LoVo (cell line): ENCODE results near the gene UNC80.
"Not testable (repeated sequence)": the region's sequence is repeated elsewhere in the genome, so short reads cannot be mapped to it uniquely, and the experiment has no call there.

Experiments used
- DNase-seq: peaks from one replicate; pipeline ENCODE4 v3.0.0-alpha.2; 2016; ENCODE audit warnings: low spot score

The UNC80 gene

GRCh38 chr2:209771474-209772289, at the start of gene UNC80:
UNC80 (plus strand) TSS chr2:209771832; CDS start chr2:209772073, 241 bp downstream.
- DNase-seq: no peak

GRCh38 chr2:209726311-209726710, 45.3 kb upstream of the UNC80 start:
- DNase-seq: no peak

- DNase-seq: no peak
Observed at GRCh38 chr2:209727077-209727476, 44.6 kb upstream of the UNC80 start.

GRCh38 chr2:209734805-209735204, 36.8 kb upstream of the UNC80 start:
- no peak for DNase-seq

- no peak for DNase-seq
Observed at GRCh38 chr2:209741953-209742352, 29.7 kb upstream of the UNC80 start.

GRCh38 chr2:209753020-209753419, 18.6 kb upstream of the UNC80 start:
- DNase-seq: no peak

- DNase-seq: no peak
Observed at GRCh38 chr2:209757163-209757562, 14.5 kb upstream of the UNC80 start.

- DNase-seq: no peak
Observed at GRCh38 chr2:209761566-209761965, 10.1 kb upstream of the UNC80 start.

- DNase-seq: no peak
Observed at GRCh38 chr2:209762563-209762962, 9.1 kb upstream of the UNC80 start.

GRCh38 chr2:209763106-209763505, 8.5 kb upstream of the UNC80 start:
- no peak for DNase-seq

- DNase-seq: no peak
Observed at GRCh38 chr2:209766613-209767012, 5.0 kb upstream of the UNC80 start.

GRCh38 chr2:209767316-209767715, 4.3 kb upstream of the UNC80 start:
- no peak for DNase-seq

GRCh38 chr2:209768557-209768956, 3.1 kb upstream of the UNC80 start:
- no peak for DNase-seq

GRCh38 chr2:209772290-209772685, 656 bp downstream of the UNC80 start:
- DNase-seq: no peak

- DNase-seq: no peak
Observed at GRCh38 chr2:209773377-209773776, 1.7 kb downstream of the UNC80 start.

- no peak for DNase-seq
Observed at GRCh38 chr2:209787416-209787815, 15.8 kb downstream of the UNC80 start.

GRCh38 chr2:209788925-209789324, 17.3 kb downstream of the UNC80 start:
- DNase-seq: no peak

- DNase-seq: no peak
Observed at GRCh38 chr2:209790066-209790728, 18.6 kb downstream of the UNC80 start.

GRCh38 chr2:209791151-209791550, 19.5 kb downstream of the UNC80 start:
- no peak for DNase-seq

- DNase-seq: not testable (repeated sequence)
Observed at GRCh38 chr2:209795425-209795824, 23.8 kb downstream of the UNC80 start.

- no peak for DNase-seq
Observed at GRCh38 chr2:209805351-209805750, 33.7 kb downstream of the UNC80 start.

- DNase-seq: no peak
Observed at GRCh38 chr2:209806318-209806717, 34.7 kb downstream of the UNC80 start.

GRCh38 chr2:209808521-209808920, 36.9 kb downstream of the UNC80 start:
- DNase-seq: no peak

GRCh38 chr2:209809256-209809655, 37.6 kb downstream of the UNC80 start:
- DNase-seq: no peak
